Neural progenitor cell (in vitro differentiated cells): ENCODE measurements around the gene C17orf50.

Experiments used
- CTCF ChIP-seq: fragments of 200-600 bp; sonication (generic); IDR thresholded peaks from 2 replicates; pipeline ENCODE4 v1.5.1; 2017; ENCODE audit warnings: antibody characterized with exemption, mild to moderate bottlenecking
- EZH2 ChIP-seq: fragments of 200-600 bp; sonication (generic); IDR thresholded peaks from 2 replicates; pipeline ENCODE4 v1.6.1; 2017; ENCODE audit warnings: antibody characterized with exemption, mild to moderate bottlenecking, moderate library complexity

- TF ChIP-seq CTCF (no peak), EZH2 (no peak)
Observed at GRCh38 chr17:35778641-35779196, 18.0 kb downstream of the C17orf50 start.
